Measurements from ENCODE around the gene TRIM8. TPM values are rescaled to one million over a fixed set of nuclear protein-coding genes. Genes with fewer than 3 reads are reported as not detected.

Gene TRIM8
- polyA plus RNA-seq, 1 experiment, result 105 TPM

DNA sequence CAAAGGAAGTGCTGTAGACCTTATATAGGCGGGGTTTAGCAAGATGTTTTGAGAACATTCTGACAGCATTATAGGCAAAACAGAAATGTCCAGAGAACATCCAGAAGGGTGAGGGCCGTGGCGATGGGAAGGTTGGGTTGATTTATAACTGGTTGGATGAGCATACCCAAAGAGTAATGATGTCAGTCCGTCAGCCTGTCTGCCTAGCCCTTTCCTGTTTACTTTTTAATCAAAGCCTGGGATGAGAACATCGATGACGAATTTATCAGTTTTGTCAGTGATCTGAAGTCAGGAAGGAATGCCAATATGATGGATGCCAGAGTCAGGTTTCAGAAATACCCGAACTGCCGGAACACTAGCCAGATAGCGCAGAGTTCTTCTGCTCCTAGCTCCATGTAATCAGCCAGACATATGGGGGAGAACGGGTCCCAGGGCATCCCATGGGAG lies 33.8 kb upstream of the TRIM8 start:
- TF ChIP-seq, protein P1, sequence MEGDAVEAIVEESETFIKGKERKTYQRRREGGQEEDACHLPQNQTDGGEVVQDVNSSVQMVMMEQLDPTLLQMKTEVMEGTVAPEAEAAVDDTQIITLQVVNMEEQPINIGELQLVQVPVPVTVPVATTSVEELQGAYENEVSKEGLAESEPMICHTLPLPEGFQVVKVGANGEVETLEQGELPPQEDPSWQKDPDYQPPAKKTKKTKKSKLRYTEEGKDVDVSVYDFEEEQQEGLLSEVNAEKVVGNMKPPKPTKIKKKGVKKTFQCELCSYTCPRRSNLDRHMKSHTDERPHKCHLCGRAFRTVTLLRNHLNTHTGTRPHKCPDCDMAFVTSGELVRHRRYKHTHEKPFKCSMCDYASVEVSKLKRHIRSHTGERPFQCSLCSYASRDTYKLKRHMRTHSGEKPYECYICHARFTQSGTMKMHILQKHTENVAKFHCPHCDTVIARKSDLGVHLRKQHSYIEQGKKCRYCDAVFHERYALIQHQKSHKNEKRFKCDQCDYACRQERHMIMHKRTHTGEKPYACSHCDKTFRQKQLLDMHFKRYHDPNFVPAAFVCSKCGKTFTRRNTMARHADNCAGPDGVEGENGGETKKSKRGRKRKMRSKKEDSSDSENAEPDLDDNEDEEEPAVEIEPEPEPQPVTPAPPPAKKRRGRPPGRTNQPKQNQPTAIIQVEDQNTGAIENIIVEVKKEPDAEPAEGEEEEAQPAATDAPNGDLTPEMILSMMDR (IDR thresholded peaks at IDR 0.05; ENCODE audit: insufficient read depth, low read depth, low read length), result no peak
- H3K4me3 ChIP-seq (ENCODE audit: low read depth, low read length), result no peak overlapping the region
- ChIA-PET CTCF (no interaction called here), POLR2A (interaction anchor here (0.6 kb wide), 1 partner anchor 11 kb away, joined by 3 read pairs; no protein-coding TSS in a partner anchor)
- H3K27me3 ChIP-seq (ENCODE audit: control insufficient read depth, insufficient read depth, low read length), result no peaks in the 10 kb centered on the region
- no peak for DNase-seq (ENCODE audit: low read depth)
- peaks cover under 1% of the 10 kb centered on the region for H3K36me3 ChIP-seq (ENCODE audit: control insufficient read depth, insufficient read depth, low read length)

GRCh38 chr10:102611514-102612087 lies 32.7 kb upstream of the TRIM8 start:
- no peaks in the 10 kb centered on the region for H3K27me3 ChIP-seq (ENCODE audit: control insufficient read depth, insufficient read depth, low read length)
- DNase-seq (ENCODE audit: low read depth), result no peak
- peaks cover 6% of the 10 kb centered on the region for H3K36me3 ChIP-seq (ENCODE audit: control insufficient read depth, insufficient read depth, low read length)
- POLR2A ChIA-PET, result no interaction called here
- TF ChIP-seq, protein P1 (IDR thresholded peaks at IDR 0.05; ENCODE audit: insufficient read depth, low read depth, low read length), result no peak
- no peak overlapping the region for H3K4me3 ChIP-seq (ENCODE audit: low read depth, low read length)
- CTCF ChIA-PET, result interaction anchor here (0.8 to 1.5 kb wide), 7 partner anchors 9 to 108 kb away, joined by 3 to 6 read pairs (median 3); partner anchors contain the start of genes ACTR1A and SUFU

GRCh38 chr10:102612964-102613275 lies 31.4 kb upstream of the TRIM8 start:
- ChIA-PET POLR2A (no interaction called here), CTCF (no interaction called here)
- Histone ChIP-seq H3K36me3 (ENCODE audit: control insufficient read depth, insufficient read depth, low read length) (peaks cover 16% of the 10 kb centered on the region), H3K27me3 (ENCODE audit: control insufficient read depth, insufficient read depth, low read length) (no peaks in the 10 kb centered on the region), H3K4me3 (ENCODE audit: low read depth, low read length) (no peak overlapping the region)
- TF ChIP-seq, protein P1 (IDR thresholded peaks at IDR 0.05; ENCODE audit: insufficient read depth, low read depth, low read length), result no peak
- DNase-seq (ENCODE audit: low read depth), result no peak

DNA sequence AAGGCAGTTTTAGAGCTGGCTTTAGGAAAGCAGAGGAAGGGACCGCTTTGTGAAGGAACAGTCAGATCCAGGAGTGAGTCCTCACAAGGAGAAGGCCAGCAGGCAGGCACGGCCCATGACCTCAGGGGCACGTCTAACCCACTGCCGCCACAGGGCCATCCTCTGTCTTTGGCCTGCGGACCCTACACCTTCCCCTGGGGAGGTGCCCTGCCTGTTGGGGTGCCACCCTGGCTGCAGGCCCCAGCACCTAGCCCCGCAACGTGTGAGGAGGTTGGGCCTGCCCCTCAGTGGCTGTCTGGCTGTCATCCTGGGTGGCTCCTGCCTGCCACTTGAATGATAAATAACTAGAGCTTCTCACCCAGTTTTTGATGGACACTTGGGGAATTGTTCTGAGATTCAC lies 31.0 kb upstream of the TRIM8 start:
- Histone ChIP-seq H3K4me3 (ENCODE audit: low read depth, low read length) (no peak overlapping the region), H3K36me3 (ENCODE audit: control insufficient read depth, insufficient read depth, low read length) (peaks cover 16% of the 10 kb centered on the region), H3K27me3 (ENCODE audit: control insufficient read depth, insufficient read depth, low read length) (no peaks in the 10 kb centered on the region)
- DNase-seq (ENCODE audit: low read depth), result no peak
- ChIA-PET CTCF (no interaction called here), POLR2A (no interaction called here)
- TF ChIP-seq, protein P1 (IDR thresholded peaks at IDR 0.05; ENCODE audit: insufficient read depth, low read depth, low read length), result no peak

GRCh38 chr10:102613785-102614184 lies 30.5 kb upstream of the TRIM8 start:
- ChIA-PET POLR2A (no interaction called here), CTCF (interaction anchor here (1.2 kb wide), 1 partner anchor 17 kb away, joined by 3 read pairs; no protein-coding TSS in a partner anchor)
- TF ChIP-seq, protein P1 (IDR thresholded peaks at IDR 0.05; ENCODE audit: insufficient read depth, low read depth, low read length), result no peak
- no peaks in the 10 kb centered on the region for H3K27me3 ChIP-seq (ENCODE audit: control insufficient read depth, insufficient read depth, low read length)
- H3K36me3 ChIP-seq (ENCODE audit: control insufficient read depth, insufficient read depth, low read length), result peaks cover 16% of the 10 kb centered on the region
- H3K4me3 ChIP-seq (ENCODE audit: low read depth, low read length), result no peak overlapping the region
- no peak for DNase-seq (ENCODE audit: low read depth)

Measured in BJ (cell line).